HEK293T (cell line): ENCODE results near the gene SCG5.

Experiments used
- ARNT ChIP-seq: fragments of 450-650 bp; IDR thresholded peaks from 2 replicates; pipeline ENCODE4 v1.6.1; 2017; ENCODE audit warnings: mild to moderate bottlenecking
- CTBP1 ChIP-seq: fragments of 450-650 bp; IDR thresholded peaks from 2 replicates; pipeline ENCODE4 v1.6.1; 2016; ENCODE audit warnings: borderline replicate concordance
- ELF4 ChIP-seq: fragments of 450-650 bp; IDR thresholded peaks from 2 replicates; pipeline ENCODE4 v1.6.1; 2017; ENCODE audit warnings: antibody characterized with exemption
- FOXA1 ChIP-seq: fragments of 450-650 bp; IDR thresholded peaks from 2 replicates; pipeline ENCODE4 v1.6.1; 2016; ENCODE audit warnings: mild to moderate bottlenecking
- FOXK2 ChIP-seq: fragments of 450-650 bp; IDR thresholded peaks from 2 replicates; pipeline ENCODE4 v1.6.1; 2016; ENCODE audit warnings: mild to moderate bottlenecking
- FOXM1 ChIP-seq: fragments of 450-650 bp; IDR thresholded peaks from 2 replicates; pipeline ENCODE4 v1.6.1; 2017; ENCODE audit warnings: mild to moderate bottlenecking, borderline replicate concordance
- HDGF ChIP-seq: fragments of 450-650 bp; IDR thresholded peaks from 2 replicates; pipeline ENCODE4 v1.6.1; 2017; ENCODE audit warnings: antibody characterized with exemption, borderline replicate concordance
- SP1 ChIP-seq: fragments of 450-650 bp; IDR thresholded peaks from 2 replicates; pipeline ENCODE4 v1.6.1; 2017
- SUZ12 ChIP-seq: fragments of 450-650 bp; IDR thresholded peaks from 2 replicates; pipeline ENCODE4 v1.6.1; 2016; ENCODE audit warnings: mild to moderate bottlenecking
- TARDBP ChIP-seq: fragments of 450-650 bp; IDR thresholded peaks from 2 replicates; pipeline ENCODE4 v1.6.1; 2016
- ZNF384 ChIP-seq: fragments of 450-650 bp; IDR thresholded peaks from 2 replicates; pipeline ENCODE4 v1.6.1; 2016
- TF ChIP-seq, protein P1 (sequence below): fragments of 450-650 bp; IDR thresholded peaks from 2 replicates; pipeline ENCODE4 v1.6.1; 2016

DNA sequence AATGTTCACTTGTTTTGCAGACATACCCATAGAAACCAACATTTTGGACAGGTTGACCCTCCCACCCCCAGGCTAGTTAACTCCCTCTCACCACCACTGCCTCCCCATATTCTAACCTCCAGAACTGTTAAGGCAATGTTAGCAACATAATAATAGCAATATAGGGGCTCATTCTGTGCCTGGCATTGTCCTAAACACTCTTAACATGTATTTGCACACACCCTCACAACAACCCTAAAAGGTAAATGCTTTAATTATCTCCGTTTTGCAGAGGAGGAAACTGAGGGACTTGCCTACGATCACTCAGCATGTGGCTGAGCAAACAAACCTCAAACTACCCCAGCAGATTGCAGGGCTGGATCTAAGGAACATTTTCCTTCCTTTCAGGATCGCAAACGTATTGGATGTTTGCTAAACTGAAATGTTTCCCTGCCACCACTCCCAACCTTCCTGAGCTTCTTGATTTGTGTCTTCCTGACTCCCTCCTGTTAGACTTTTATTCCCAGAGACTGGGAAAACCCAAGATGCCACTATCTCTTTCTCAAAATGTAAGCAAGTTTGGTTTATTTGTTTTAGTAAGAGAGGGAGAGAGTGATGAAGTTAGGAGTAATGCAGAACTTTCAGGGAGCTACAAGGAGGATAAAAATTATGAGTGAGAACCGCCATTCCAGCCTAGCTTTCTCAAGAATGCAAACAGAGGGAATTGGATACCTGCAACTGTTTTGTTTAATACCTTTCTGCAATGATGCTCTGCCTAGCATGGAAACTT is 1.3 kb downstream of the SCG5 start:
- no peak for TF ChIP-seq ZNF384
- TF ChIP-seq CTBP1 = no peak
- TF ChIP-seq, protein P1, sequence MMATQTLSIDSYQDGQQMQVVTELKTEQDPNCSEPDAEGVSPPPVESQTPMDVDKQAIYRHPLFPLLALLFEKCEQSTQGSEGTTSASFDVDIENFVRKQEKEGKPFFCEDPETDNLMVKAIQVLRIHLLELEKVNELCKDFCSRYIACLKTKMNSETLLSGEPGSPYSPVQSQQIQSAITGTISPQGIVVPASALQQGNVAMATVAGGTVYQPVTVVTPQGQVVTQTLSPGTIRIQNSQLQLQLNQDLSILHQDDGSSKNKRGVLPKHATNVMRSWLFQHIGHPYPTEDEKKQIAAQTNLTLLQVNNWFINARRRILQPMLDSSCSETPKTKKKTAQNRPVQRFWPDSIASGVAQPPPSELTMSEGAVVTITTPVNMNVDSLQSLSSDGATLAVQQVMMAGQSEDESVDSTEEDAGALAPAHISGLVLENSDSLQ = no peak
- no peak for TF ChIP-seq ELF4
- no peak for TF ChIP-seq TARDBP
- no peak for TF ChIP-seq ARNT
- TF ChIP-seq SP1 = no peak
- no peak for TF ChIP-seq FOXM1
- TF ChIP-seq HDGF = no peak
- no peak for TF ChIP-seq SUZ12
- TF ChIP-seq FOXK2 = no peak
- TF ChIP-seq FOXA1 = no peak
